Neuronal stem cell (in vitro differentiated cells): ENCODE results near the gene ZNF652.

ENCODE experiments used
- DNase-seq: peaks from one replicate; pipeline ENCODE4 v3.0.0-alpha.2; 2013; ENCODE audit warnings: low spot score
- H2AFZ ChIP-seq: one replicate; pipeline ENCODE4 v1.6.1; 2013; ENCODE audit warnings: mild to moderate bottlenecking, low read length, inconsistent platforms
- H2AK5ac ChIP-seq: 2 replicates; pipeline ENCODE4 v1.6.1; 2013; ENCODE audit warnings: low read depth, mild to moderate bottlenecking, inconsistent platforms, low read length, moderate library complexity, mixed read lengths
- H2BK120ac ChIP-seq: 2 replicates; pipeline ENCODE4 v1.6.1; 2013; ENCODE audit warnings: low read depth, mild to moderate bottlenecking, inconsistent platforms, low read length, moderate library complexity, mixed read lengths
- H2BK12ac ChIP-seq: one replicate; pipeline ENCODE4 v1.6.1; 2013; ENCODE audit warnings: low read length, inconsistent platforms
- H2BK15ac ChIP-seq: 2 replicates; pipeline ENCODE4 v1.6.1; 2013; ENCODE audit warnings: mild to moderate bottlenecking, low read length, inconsistent platforms, mixed read lengths
- H2BK5ac ChIP-seq: one replicate; pipeline ENCODE4 v1.6.1; 2013; ENCODE audit warnings: inconsistent platforms, mild to moderate bottlenecking, low read length, moderate library complexity
- H3K14ac ChIP-seq: one replicate; pipeline ENCODE4 v1.6.1; 2013; ENCODE audit warnings: low read length, inconsistent platforms
- H3K18ac ChIP-seq: 2 replicates; pipeline ENCODE4 v1.6.1; 2013; ENCODE audit warnings: low read length, inconsistent platforms
- H3K23ac ChIP-seq: 2 replicates; pipeline ENCODE4 v1.6.1; 2013; ENCODE audit warnings: low read depth, mild to moderate bottlenecking, mixed read lengths, low read length, inconsistent platforms; ENCODE audit not compliant: poor library complexity
- H3K27ac ChIP-seq: replicated peaks from 3 replicates; pipeline ENCODE4 v1.5.1; 2013; ENCODE audit warnings: low read length, inconsistent platforms
- H3K27me3 ChIP-seq, 3 experiments: 2 replicates each; pipeline ENCODE4 v1.6.1; 2013; ENCODE audit warnings: low read length in 3 of 3, mild to moderate bottlenecking in 2 of 3, inconsistent platforms in 1 of 3, low read depth in 1 of 3, mixed read lengths in 1 of 3, moderate library complexity in 1 of 3; ENCODE audit not compliant: control insufficient read depth in 3 of 3, insufficient read depth in 3 of 3
- H3K36me3 ChIP-seq, 2 donors: replicated peaks in 1 of 2; 2 replicates each; pipeline ENCODE4 v1.6.1; 2013; ENCODE audit warnings: low read length in 2 of 2; ENCODE audit not compliant: control insufficient read depth in 2 of 2, insufficient read depth in 2 of 2
- H3K4ac ChIP-seq: 2 replicates; pipeline ENCODE4 v1.6.1; 2013; ENCODE audit warnings: inconsistent platforms, mild to moderate bottlenecking, low read length, moderate library complexity
- H3K4me1 ChIP-seq, 2 donors: 1 replicate in 1 of 2; 2 replicates in 1 of 2; pipeline ENCODE4 v1.6.1; 2013; ENCODE audit warnings: low read length in 2 of 2, low read depth in 1 of 2; ENCODE audit not compliant: control insufficient read depth in 2 of 2, insufficient read depth in 1 of 2
- H3K4me2 ChIP-seq: one replicate; pipeline ENCODE4 v1.6.1; 2013; ENCODE audit warnings: mild to moderate bottlenecking, low read length, inconsistent platforms; ENCODE audit not compliant: insufficient read depth, poor library complexity, severe bottlenecking
- H3K4me3 ChIP-seq, 2 donors: 2 replicates each; pipeline ENCODE4 v1.5.1; 2013; ENCODE audit warnings: low read length in 2 of 2, mild to moderate bottlenecking in 2 of 2, inconsistent platforms in 1 of 2, moderate library complexity in 1 of 2
- H3K79me1 ChIP-seq: one replicate; pipeline ENCODE4 v1.6.1; 2013; ENCODE audit warnings: low read depth, mild to moderate bottlenecking, inconsistent platforms, low read length, moderate library complexity
- H3K9ac ChIP-seq: one replicate; pipeline ENCODE4 v1.6.1; 2013; ENCODE audit warnings: mild to moderate bottlenecking, low read depth, low read length, inconsistent platforms; ENCODE audit not compliant: poor library complexity
- H3K9me3 ChIP-seq, 2 donors: replicated peaks in 1 of 2; 2 replicates each; pipeline versions ENCODE3 to v1.6.1; 2013; ENCODE audit warnings: low read length in 2 of 2, mild to moderate bottlenecking in 2 of 2, inconsistent platforms in 1 of 2, low read depth in 1 of 2, mixed read lengths in 1 of 2, moderate library complexity in 1 of 2; ENCODE audit not compliant: control insufficient read depth in 2 of 2, insufficient read depth in 1 of 2
- H4K8ac ChIP-seq: one replicate; pipeline ENCODE4 v1.6.1; 2013; ENCODE audit warnings: low read depth, mild to moderate bottlenecking, inconsistent platforms, low read length, moderate library complexity
- H4K91ac ChIP-seq: one replicate; pipeline ENCODE4 v1.6.1; 2013; ENCODE audit warnings: low read length, low read depth, mild to moderate bottlenecking, inconsistent platforms; ENCODE audit not compliant: poor library complexity
- WGBS, 2 donors: extraction: QIAGEN DNeasy Blood & Tissue Kit; methylation state at CpG; one replicate each; pipeline ENCODE4 v1.1.7; 2013; ENCODE audit warnings: missing lambda C conversion rate in 2 of 2, mixed read lengths in 1 of 2; ENCODE audit not compliant: insufficient read length in 2 of 2, insufficient replicate concordance in 1 of 2; ENCODE audit errors: extremely low coverage in 2 of 2; 5-methylcytosine and 5-hydroxymethylcytosine counted together

ZNF652 gene

DNA sequence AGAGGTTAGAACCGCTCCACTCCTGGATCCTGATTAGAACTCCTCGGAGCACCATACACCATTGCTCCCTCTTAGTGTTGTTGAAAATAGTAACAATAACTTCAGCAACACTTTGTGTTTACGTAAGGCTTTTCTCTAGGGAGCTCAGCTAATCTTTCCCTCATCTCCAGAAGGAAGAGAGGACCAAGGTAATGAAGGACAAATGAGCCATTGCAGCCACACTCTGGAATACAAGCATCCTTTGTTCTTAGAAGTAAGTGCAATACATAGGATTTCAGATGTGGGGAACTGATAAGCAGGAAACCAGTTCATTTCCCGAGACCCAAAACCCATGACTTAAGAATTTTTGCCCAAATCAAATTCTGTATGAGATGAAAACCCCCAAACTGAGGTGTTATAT lies 22.9 kb upstream of the ZNF652 start:
- peaks cover 0 to 17% (median 0%) of the 10 kb centered on the region in 3 experiments for H3K27me3 ChIP-seq
- H2BK5ac ChIP-seq = no peak overlapping the region
- H2AK5ac ChIP-seq = no peak overlapping the region
- H3K18ac ChIP-seq = no peak overlapping the region
- no peak overlapping the region for H4K91ac ChIP-seq
- H3K9ac ChIP-seq = no peak overlapping the region
- H3K9me3 ChIP-seq = no peaks in the 10 kb centered on the region
- no peak overlapping the region for H3K4ac ChIP-seq
- H3K79me1 ChIP-seq = no peaks in the 10 kb centered on the region
- no peak overlapping the region for H2BK15ac ChIP-seq
- no peak overlapping the region for H3K23ac ChIP-seq
- no peak for DNase-seq
- no peak overlapping the region for H4K8ac ChIP-seq
- H2BK120ac ChIP-seq = no peak overlapping the region
- no peak overlapping the region for H2AFZ ChIP-seq
- no peak overlapping the region for H2BK12ac ChIP-seq
- WGBS, 2 donors = no CpG with 5 or more reads among the region's 4 CpGs
- H3K4me3 ChIP-seq = no peak overlapping the region
- no peak overlapping the region for H3K27ac ChIP-seq
- no peaks in the 10 kb centered on the region for H3K36me3 ChIP-seq
- no peak overlapping the region for H3K4me2 ChIP-seq
- no peak overlapping the region for H3K14ac ChIP-seq
- peaks cover under 1% of the 10 kb centered on the region in 2 donors for H3K4me1 ChIP-seq

DNA sequence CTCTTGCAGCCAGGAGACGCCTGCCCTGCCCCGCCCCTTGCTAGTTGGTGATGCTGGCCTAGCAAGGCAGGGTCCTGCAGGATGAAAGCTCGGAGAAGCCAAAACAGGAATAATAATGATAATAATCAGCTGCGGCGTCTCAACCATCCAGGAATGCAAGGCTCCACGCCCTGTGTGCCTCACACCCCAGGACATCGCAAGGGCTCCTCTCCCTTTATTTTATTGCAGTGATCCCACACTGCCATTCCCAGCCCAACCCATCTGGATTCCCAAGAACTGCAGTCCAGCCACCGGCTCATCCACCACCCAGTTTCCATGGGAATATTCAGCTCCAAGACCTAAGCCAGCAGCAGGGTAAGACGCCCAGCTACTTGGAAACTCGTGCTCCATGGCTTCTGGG lies 21.0 kb upstream of the ZNF652 start:
- Histone ChIP-seq H2AK5ac (no peak overlapping the region), H3K23ac (no peak overlapping the region), H3K4ac (no peak overlapping the region), H3K4me3 (no peak overlapping the region), H4K91ac (no peak overlapping the region), H3K4me1 (no peaks in the 10 kb centered on the region), H3K27me3 (peaks cover 0 to 17% (median 0%) of the 10 kb centered on the region in 3 experiments), H3K18ac (no peak overlapping the region), H3K36me3 (no peaks in the 10 kb centered on the region), H3K14ac (no peak overlapping the region), H4K8ac (no peak overlapping the region), H3K9me3 (no peaks in the 10 kb centered on the region), H3K79me1 (no peaks in the 10 kb centered on the region), H2BK5ac (no peak overlapping the region), H2BK12ac (no peak overlapping the region), H2AFZ (no peak overlapping the region), H2BK15ac (no peak overlapping the region), H3K27ac (no peak overlapping the region), H2BK120ac (no peak overlapping the region), H3K9ac (no peak overlapping the region), H3K4me2 (no peak overlapping the region)
- no CpG with 5 or more reads among the region's 10 CpGs for WGBS, 2 donors
- no peak for DNase-seq

DNA sequence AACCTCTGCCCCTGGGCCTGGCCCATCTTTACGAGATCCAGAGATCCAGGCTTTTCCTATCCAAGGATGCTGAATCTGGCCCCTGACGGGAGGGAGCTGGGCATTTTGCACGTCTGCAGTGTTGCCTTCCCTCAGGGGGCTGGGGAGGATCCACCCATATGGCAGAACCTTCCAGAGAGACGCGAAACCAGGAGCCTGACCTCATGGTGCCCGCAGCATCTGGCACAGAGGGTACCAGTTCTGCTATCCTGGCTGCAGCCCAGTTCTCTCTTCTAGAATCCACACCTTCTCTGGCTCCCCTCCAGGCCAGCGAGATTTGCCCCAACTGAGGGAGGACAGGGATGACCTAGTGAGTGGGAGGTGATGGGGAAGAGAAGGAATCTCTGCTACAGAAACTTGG lies 20.5 kb upstream of the ZNF652 start:
- Histone ChIP-seq H3K4me2 (no peak overlapping the region), H3K18ac (no peak overlapping the region), H2BK15ac (no peak overlapping the region), H2AFZ (no peak overlapping the region), H2BK120ac (no peak overlapping the region), H3K4me3 (no peak overlapping the region), H3K36me3 (no peaks in the 10 kb centered on the region), H4K8ac (no peak overlapping the region), H3K9me3 (no peaks in the 10 kb centered on the region), H3K27me3 (peaks cover 0 to 17% (median 0%) of the 10 kb centered on the region in 3 experiments), H2BK12ac (no peak overlapping the region), H3K23ac (no peak overlapping the region), H3K14ac (no peak overlapping the region), H2BK5ac (no peak overlapping the region), H4K91ac (no peak overlapping the region), H2AK5ac (no peak overlapping the region), H3K4me1 (no peaks in the 10 kb centered on the region), H3K27ac (no peak overlapping the region), H3K79me1 (no peaks in the 10 kb centered on the region), H3K4ac (no peak overlapping the region), H3K9ac (no peak overlapping the region)
- no CpG with 5 or more reads among the region's 7 CpGs for WGBS, 2 donors
- no peak for DNase-seq

DNA sequence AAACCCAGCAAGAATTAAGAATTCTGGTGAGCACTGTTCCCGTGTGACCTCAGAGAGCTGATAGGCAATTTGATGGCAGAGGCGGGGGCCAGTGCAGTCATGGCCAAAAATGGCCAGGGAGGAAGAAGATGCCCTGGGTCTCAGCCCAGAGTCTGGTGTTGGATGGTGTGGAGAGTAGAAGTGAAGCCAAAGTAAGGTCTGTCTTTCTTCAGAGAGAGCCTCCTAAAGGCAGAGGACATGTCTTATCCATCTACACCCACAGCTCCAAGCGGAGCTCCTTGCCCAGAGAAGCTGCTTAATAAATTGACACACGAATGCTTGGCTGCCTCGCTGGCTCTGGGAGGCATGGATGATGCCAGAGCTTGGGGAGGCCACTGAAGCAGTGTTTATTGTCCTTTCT lies 19.7 kb upstream of the ZNF652 start:
- H3K79me1 ChIP-seq = no peaks in the 10 kb centered on the region
- H4K8ac ChIP-seq = no peak overlapping the region
- H2BK12ac ChIP-seq = no peak overlapping the region
- no peak overlapping the region for H3K23ac ChIP-seq
- no peak overlapping the region for H3K27ac ChIP-seq
- no peaks in the 10 kb centered on the region for H3K4me1 ChIP-seq
- WGBS, 2 donors = no CpG with 5 or more reads among the region's 5 CpGs
- peaks cover 0 to 13% (median 0%) of the 10 kb centered on the region in 3 experiments for H3K27me3 ChIP-seq
- no peak overlapping the region for H4K91ac ChIP-seq
- H2BK120ac ChIP-seq = no peak overlapping the region
- H3K9me3 ChIP-seq = no peaks in the 10 kb centered on the region
- H3K9ac ChIP-seq = no peak overlapping the region
- H3K4me2 ChIP-seq = no peak overlapping the region
- H2AFZ ChIP-seq = no peak overlapping the region
- H3K36me3 ChIP-seq = no peaks in the 10 kb centered on the region
- no peak overlapping the region for H2BK5ac ChIP-seq
- H3K4me3 ChIP-seq = no peak overlapping the region
- DNase-seq = no peak
- H3K18ac ChIP-seq = no peak overlapping the region
- H2BK15ac ChIP-seq = no peak overlapping the region
- no peak overlapping the region for H2AK5ac ChIP-seq
- H3K14ac ChIP-seq = no peak overlapping the region
- H3K4ac ChIP-seq = no peak overlapping the region
